Testis (tissue), 3 donors: Measurements from ENCODE around the gene BCL2L1. TPM values are rescaled to one million over a fixed set of nuclear protein-coding genes. Genes with fewer than 3 reads are reported as not detected.
A peak's percentile ranks its signal among the peaks of the same experiment; 100 is the strongest.
"Not testable (repeated sequence)": the region's sequence is repeated elsewhere in the genome, so short reads cannot be mapped to it uniquely, and the experiment has no call there.

Experiments
- DNase-seq: peaks from one replicate; pipeline ENCODE4 v3.0.0-alpha.2; 2019
- H3K27ac ChIP-seq, 2 donors: fragments of 200-600 bp; sonication (generic); one replicate each; pipeline ENCODE4 v1.5.1; 2019
- H3K27me3 ChIP-seq: fragments of 200-600 bp; sonication (generic); one replicate; pipeline ENCODE4 v1.5.1; 2019
- H3K36me3 ChIP-seq: fragments of 200-600 bp; sonication (generic); one replicate; pipeline ENCODE4 v1.5.1; 2017; ENCODE audit warnings: low read depth; ENCODE audit errors: missing control alignments
- H3K4me1 ChIP-seq: fragments of 200-600 bp; sonication (generic); one replicate; pipeline ENCODE4 v1.5.1; 2019
- H3K4me3 ChIP-seq, 2 donors: fragments of 200-600 bp; sonication (generic); one replicate each; pipeline ENCODE4 v1.5.1; 2017 to 2019
- H3K9me3 ChIP-seq: fragments of 200-600 bp; sonication (generic); one replicate; pipeline ENCODE4 v1.5.1; 2017
- CTCF ChIP-seq, 3 experiments: fragments of 450-650 bp in 2 of 3; fragments of 200-600 bp in 1 of 3; sonication (generic) in 1 of 3; IDR thresholded peaks; one replicate each; pipeline ENCODE4 v1.5.1; 2016 to 2019; ENCODE audit warnings: antibody characterized with exemption in 3 of 3, mild to moderate bottlenecking in 2 of 3, moderate library complexity in 1 of 3
- POLR2A ChIP-seq: fragments of 450-650 bp; IDR thresholded peaks from one replicate; pipeline ENCODE4 v1.6.1; 2017; ENCODE audit warnings: antibody characterized with exemption, mild to moderate bottlenecking, moderate library complexity
- WGBS, 2 donors: methylation state at CpG; one replicate each; pipeline ENCODE4 v1.1.5; 2018; 5-methylcytosine and 5-hydroxymethylcytosine counted together
- intact Hi-C: fragments of 100-400 bp; cut with DNase I; formaldehyde crosslinking; loops from one replicate; pipeline ENCODE4 v1.15.1; 2023; ENCODE audit warnings: low total_unique reads
- polyA plus RNA-seq: library from polyadenylated mRNA; stranded (reverse); fragments of 350-450 nt; fragmentation: Illumina TruSeq; extraction: RNeasy Lipid Tissue Mini Kit (QIAGEN cat#74804); gene quantifications from one replicate; pipeline ENCODE4 v1.2.3, GENCODE V29; 2014; ENCODE audit warnings: low read depth, low replicate concordance; ENCODE audit not compliant: insufficient read depth
- total RNA-seq, 2 donors: library from RNA; depleted of rRNA; stranded (reverse); fragments of >200 nt; gene quantifications; one replicate each; pipeline ENCODE4 v1.2.3, GENCODE V29; 2016

The BCL2L1 gene
- total and polyA plus RNA-seq, 3 donors from 2014 or later = 83.0 to 122 (median 84.7) TPM

DNA sequence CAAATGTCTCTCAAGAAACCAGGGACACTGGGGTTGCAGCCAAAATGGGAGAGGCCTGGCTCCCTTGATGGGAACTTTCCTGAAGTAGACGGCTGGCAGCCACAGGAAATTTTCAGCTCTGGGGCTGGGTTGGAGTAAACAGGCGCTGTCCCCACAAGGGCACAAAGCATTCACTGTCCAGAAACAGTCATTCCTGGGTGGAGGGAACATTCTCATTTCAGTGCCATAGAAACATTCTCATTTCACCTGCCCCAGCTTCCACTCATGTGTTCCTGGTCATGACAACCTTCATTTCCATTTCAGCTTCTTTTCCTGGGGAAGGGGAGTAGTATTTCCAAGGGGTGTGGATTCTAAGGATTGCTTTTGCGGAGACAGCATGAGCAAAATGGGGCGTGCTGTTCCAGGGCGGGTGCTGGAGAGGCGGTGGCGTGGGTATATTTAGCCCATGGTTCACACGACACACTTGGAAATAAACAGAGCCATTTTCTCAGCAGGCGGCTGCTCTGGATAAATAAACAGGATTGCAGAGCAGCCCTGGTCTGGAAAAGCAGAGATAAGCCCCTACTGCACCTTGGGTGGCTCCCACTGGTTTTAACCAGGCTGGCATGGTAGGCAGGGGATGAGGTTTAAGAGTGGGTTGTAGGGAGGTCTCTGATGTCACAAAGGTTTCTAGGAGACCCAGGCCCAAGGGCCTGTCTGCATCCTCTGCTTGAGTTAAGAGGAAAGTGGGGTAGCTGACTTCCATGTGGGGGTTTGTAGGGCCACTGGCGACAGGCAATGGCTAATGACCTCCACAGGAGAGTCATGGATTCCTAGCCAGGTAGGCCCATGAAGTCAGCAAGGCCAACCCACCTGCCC lies 52.1 kb downstream of the BCL2L1 start:
- H3K4me1 ChIP-seq = peaks cover 63% of the 10 kb centered on the region
- H3K9me3 ChIP-seq = no peaks in the 10 kb centered on the region
- H3K36me3 ChIP-seq = no peaks in the 10 kb centered on the region
- H3K27ac ChIP-seq = peak overlapping the region; percentile 79 to 91
- intact Hi-C loops = no loop called here
- peak; percentile 56 for DNase-seq
- H3K4me3 ChIP-seq = no peak overlapping the region
- no peaks in the 10 kb centered on the region for H3K27me3 ChIP-seq
- TF ChIP-seq POLR2A (no peak), CTCF (IDR thresholded peaks at IDR 0.05) (no peak)
- WGBS, 2 donors = 53 to 69% methylated on average over 10 of the region's 10 CpGs

- Histone ChIP-seq H3K4me1 (peaks cover 60% of the 10 kb centered on the region), H3K4me3 (no peak overlapping the region), H3K36me3 (no peaks in the 10 kb centered on the region), H3K27me3 (no peaks in the 10 kb centered on the region), H3K27ac (peak overlapping the region; percentile 79 to 91), H3K9me3 (no peaks in the 10 kb centered on the region)
- DNase-seq = no peak
- TF ChIP-seq POLR2A = no peak
- TF ChIP-seq CTCF (IDR thresholded peaks at IDR 0.05) = no peak
- intact Hi-C loops = no loop called here
- 31 to 43% methylated on average over 3 of the region's 3 CpGs for WGBS, 2 donors
These were observed 52.8 kb downstream of the BCL2L1 start for GRCh38 chr20:31669876-31670275.

DNA sequence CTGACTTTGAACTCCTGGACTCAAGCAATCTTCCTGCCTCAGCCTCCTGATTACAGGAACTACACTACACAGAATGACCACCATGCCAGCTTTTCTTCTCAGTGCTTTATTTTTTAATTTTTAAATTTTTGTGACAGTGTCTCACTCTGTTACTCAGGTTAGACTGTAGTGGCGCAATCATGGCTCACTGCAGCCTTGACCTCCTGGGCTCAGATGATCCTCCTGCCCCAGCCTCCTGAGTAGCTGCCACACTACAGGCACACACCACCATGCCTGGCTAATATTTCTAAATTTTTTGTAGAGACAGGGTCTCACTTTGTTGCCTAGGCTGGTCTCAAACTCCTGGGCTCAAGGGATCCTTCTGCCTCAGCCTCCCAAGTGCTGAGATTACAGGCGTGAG lies 53.7 kb downstream of the BCL2L1 start:
- H3K9me3 ChIP-seq, DNase-seq, intact Hi-C loops, H3K27me3 ChIP-seq, H3K36me3 ChIP-seq, H3K4me3 ChIP-seq: not testable (repeated sequence)
- peak overlapping the region; percentile 79 to 91 for H3K27ac ChIP-seq
- peaks cover 63% of the 10 kb centered on the region for H3K4me1 ChIP-seq
- WGBS, 2 donors = 92 to 100% methylated on average over 2 of the region's 2 CpGs

GRCh38 chr20:31667315-31668285 lies 55.1 kb downstream of the BCL2L1 start:
- no peak for DNase-seq
- Histone ChIP-seq H3K36me3 (no peaks in the 10 kb centered on the region), H3K27ac (peak overlapping the region; percentile 65 to 91), H3K9me3 (no peaks in the 10 kb centered on the region), H3K4me3 (no peak overlapping the region), H3K4me1 (peaks cover 67% of the 10 kb centered on the region), H3K27me3 (no peaks in the 10 kb centered on the region)
- intact Hi-C loops = no loop called here
- WGBS, 2 donors = 80 to 85% methylated on average over 15 of the region's 15 CpGs
- TF ChIP-seq CTCF (IDR thresholded peaks at IDR 0.05) (no peak), POLR2A (no peak)
